GM18505 (cell line): Measurements from ENCODE around the gene GARIN5B.

Experiments
- ATAC-seq: cut with Tn5 transposase; IDR thresholded peaks from one replicate; pipeline ENCODE4 v1.9.1; 2021; ENCODE audit not compliant: unreplicated experiment
- POLR2A ChIP-seq: IDR thresholded peaks from 4 replicates; pipeline ENCODE4 v1.6.1; 2011; ENCODE audit warnings: borderline replicate concordance; ENCODE audit not compliant: insufficient read depth, insufficient read length; ENCODE audit errors: extremely low read depth

GARIN5B gene

GRCh38 chr19:55358493-55358892 lies 4.6 kb downstream of the GARIN5B start:
- TF ChIP-seq POLR2A: no peak
- no peak for ATAC-seq

- no peak for ATAC-seq
- TF ChIP-seq POLR2A: no peak
Observed at GRCh38 chr19:55355213-55355821, 7.7 kb downstream of the GARIN5B start.

GRCh38 chr19:55354698-55355212 lies 8.3 kb downstream of the GARIN5B start, which contains the start of gene COX6B2:
TSS of gene COX6B2 (minus strand) at chr19:55354719. CDS start at chr19:55354521, 198 bp downstream.
- TF ChIP-seq POLR2A: no peak
- no peak for ATAC-seq

- TF ChIP-seq POLR2A: no peak
- ATAC-seq: no peak
Observed at GRCh38 chr19:55353803-55354697, 9.0 kb downstream of the GARIN5B start.

GRCh38 chr19:55353356-55353802 lies 9.7 kb downstream of the GARIN5B start:
- no peak for TF ChIP-seq POLR2A
- ATAC-seq: no peak

- no peak for TF ChIP-seq POLR2A
- no peak for ATAC-seq
Observed at GRCh38 chr19:55352549-55353145, 10.4 kb downstream of the GARIN5B start.

- no peak for ATAC-seq
- TF ChIP-seq POLR2A: no peak
Observed at GRCh38 chr19:55352040-55352439, 11.0 kb downstream of the GARIN5B start.

GRCh38 chr19:55350620-55351315 lies 12.3 kb downstream of the GARIN5B start:
- ATAC-seq: no peak
- no peak for TF ChIP-seq POLR2A

GRCh38 chr19:55348317-55349034 lies 14.6 kb downstream of the GARIN5B start:
- no peak for ATAC-seq
- TF ChIP-seq POLR2A: no peak

GRCh38 chr19:55347442-55348009 lies 15.5 kb downstream of the GARIN5B start:
- no peak for TF ChIP-seq POLR2A
- ATAC-seq: no peak

- ATAC-seq: no peak
- TF ChIP-seq POLR2A: no peak
Observed at GRCh38 chr19:55346725-55347441, 16.2 kb downstream of the GARIN5B start.
